A549 (cell line): ENCODE measurements around the gene NGB. TPM values are rescaled to one million over a fixed set of nuclear protein-coding genes. Genes with fewer than 3 reads are reported as not detected.

Source experiments
- ATAC-seq, 2 experiments: fragments of 200-7000 bp in 1 of 2; fragments of >200 bp in 1 of 2; cut with Nextera tagmentation in 1 of 2; cut with Tn5 transposase in 1 of 2; 3 replicates each; pipeline versions ENCODE4 v1.8.0 to v1.9.1; 2018 to 2020; ENCODE audit warnings: mild to moderate bottlenecking in 1 of 2, moderate library complexity in 1 of 2
- CTCF ChIA-PET: fragments of 300-600 bp; sonication (Branson Sonifier 250); formaldehyde crosslinking; extraction: SDS; loops from one replicate; lab custom pipeline; 2021; ENCODE audit warnings: antibody characterized with exemption, inconsistent platforms; lab: Yijun Ruan, JAX
- POLR2A ChIA-PET: fragments of 350-600 bp; formaldehyde crosslinking; extraction: SDS; loops from one replicate; lab custom pipeline; 2021; ENCODE audit warnings: antibody characterized with exemption, inconsistent platforms; lab: Yijun Ruan, JAX
- DNase-seq, 2 experiments: peaks; one replicate each; pipeline versions ENCODE4 v3.0.0 to v3.0.0-alpha.2; 2011 to 2016; ENCODE audit warnings: low read depth in 1 of 2, low spot score in 1 of 2
- FAIRE-seq: peaks from 2 replicates; lab custom pipeline; 2011; peaks lifted over from hg19 to GRCh38; lab: Jason Lieb, UNC
- H3K27ac ChIP-seq, 2 experiments: fragments of >200 bp; sonication (Bioruptor Twin); formaldehyde crosslinking; 3 replicates each; pipeline ENCODE4 v1.5.1; 2016 to 2017
- H3K4me1 ChIP-seq: fragments of >200 bp; sonication (Bioruptor Twin); formaldehyde crosslinking; 3 replicates; pipeline ENCODE4 v1.6.1; 2016
- H3K4me2 ChIP-seq: fragments of >200 bp; sonication (Bioruptor Twin); formaldehyde crosslinking; 3 replicates; pipeline ENCODE4 v1.6.1; 2016
- H3K4me3 ChIP-seq: fragments of >200 bp; sonication (Bioruptor Twin); formaldehyde crosslinking; 3 replicates; pipeline ENCODE4 v1.5.1; 2016
- H3K9me3 ChIP-seq: fragments of >200 bp; sonication (Bioruptor Twin); formaldehyde crosslinking; 3 replicates; pipeline ENCODE4 v1.6.1; 2016
- ATOH8 ChIP-seq: fragments of 250-450 bp; sonication (Bioruptor Pico); IDR thresholded peaks from 2 replicates; pipeline ENCODE4 v1.5.0; 2020; ENCODE audit warnings: low read depth, mild to moderate bottlenecking, moderate library complexity
- CHD4 ChIP-seq: fragments of 200-600 bp; sonication (generic); IDR thresholded peaks from 2 replicates; pipeline ENCODE4 v1.6.1; 2016; ENCODE audit warnings: antibody characterized with exemption, mild to moderate bottlenecking, borderline replicate concordance
- CTCF ChIP-seq: fragments of >200 bp; sonication (Bioruptor Twin); formaldehyde crosslinking; IDR thresholded peaks from 3 replicates; pipeline ENCODE4 v1.5.1; 2016
- EHF ChIP-seq: fragments of 250-450 bp; sonication (Bioruptor Pico); IDR thresholded peaks from 2 replicates; pipeline ENCODE4 v1.5.0; 2020; ENCODE audit warnings: mild to moderate bottlenecking
- ELK1 ChIP-seq: fragments of 150-350 bp; IDR thresholded peaks from 2 replicates; pipeline ENCODE4 v1.6.1; 2014; ENCODE audit warnings: low read depth, mild to moderate bottlenecking, low read length
- EP300 ChIP-seq, 2 experiments: fragments of >200 bp; sonication (Bioruptor Twin); formaldehyde crosslinking; IDR thresholded peaks; 2 replicates in 1 of 2; 3 replicates in 1 of 2; pipeline ENCODE4 v1.6.1; 2016 to 2017
- ESRRA ChIP-seq: fragments of 150-350 bp; IDR thresholded peaks from 2 replicates; pipeline ENCODE4 v1.6.1; 2014; ENCODE audit warnings: mild to moderate bottlenecking, low read length, borderline replicate concordance
- FOXS1 ChIP-seq: fragments of 250-450 bp; sonication (Bioruptor Pico); IDR thresholded peaks from 2 replicates; pipeline ENCODE4 v1.5.0; 2020; ENCODE audit warnings: mild to moderate bottlenecking, moderate library complexity
- GATA3 ChIP-seq: IDR thresholded peaks from 2 replicates; pipeline ENCODE4 v1.6.1; 2012; ENCODE audit warnings: borderline replicate concordance
- HOXB5 ChIP-seq: fragments of 250-450 bp; sonication (Bioruptor Pico); IDR thresholded peaks from 2 replicates; pipeline ENCODE4 v1.5.0; 2020; ENCODE audit warnings: mild to moderate bottlenecking, moderate library complexity
- JUNB ChIP-seq: fragments of >200 bp; sonication (Bioruptor Twin); formaldehyde crosslinking; IDR thresholded peaks from 2 replicates; pipeline ENCODE4 v1.6.1; 2016
- KDM1A ChIP-seq: fragments of 200-600 bp; sonication (generic); IDR thresholded peaks from 2 replicates; pipeline ENCODE4 v1.6.1; 2016; ENCODE audit warnings: low read depth, mild to moderate bottlenecking
- MAFK ChIP-seq: fragments of 450-650 bp; IDR thresholded peaks from 2 replicates; pipeline ENCODE4 v1.6.1; 2014; ENCODE audit not compliant: partially characterized antibody
- NR3C1 ChIP-seq: fragments of >200 bp; sonication (Bioruptor Twin); formaldehyde crosslinking; IDR thresholded peaks from 3 replicates; pipeline ENCODE4 v1.6.1; 2017
- PHF8 ChIP-seq: fragments of 200-600 bp; sonication (generic); IDR thresholded peaks from 2 replicates; pipeline ENCODE4 v1.6.1; 2016; ENCODE audit warnings: low read depth, mild to moderate bottlenecking, antibody characterized with exemption, moderate library complexity, borderline replicate concordance
- RAD21 ChIP-seq, 2 experiments: fragments of >200 bp in 1 of 2; sonication (Bioruptor Twin) in 1 of 2; formaldehyde crosslinking in 1 of 2; IDR thresholded peaks in 1 of 2; conservative IDR thresholded peaks in 1 of 2; 2 replicates in 1 of 2; 3 replicates in 1 of 2; pipeline ENCODE4 v1.6.1; 2012 to 2018; ENCODE audit warnings: inconsistent platforms in 1 of 2
- REST ChIP-seq: fragments of 200-600 bp; sonication (generic); IDR thresholded peaks from 2 replicates; pipeline ENCODE4 v1.6.1; 2016; ENCODE audit warnings: antibody characterized with exemption, mild to moderate bottlenecking, moderate library complexity
- SMC3 ChIP-seq: fragments of >200 bp; sonication (Bioruptor Twin); formaldehyde crosslinking; IDR thresholded peaks from 3 replicates; pipeline ENCODE4 v1.6.1; 2018; ENCODE audit warnings: inconsistent platforms
- TFCP2L1 ChIP-seq: fragments of 250-450 bp; sonication (Bioruptor Pico); IDR thresholded peaks from 2 replicates; pipeline ENCODE4 v1.5.0; 2021; ENCODE audit warnings: mild to moderate bottlenecking
- USF2 ChIP-seq: fragments of 450-650 bp; IDR thresholded peaks from 2 replicates; pipeline ENCODE4 v1.6.1; 2014; ENCODE audit warnings: antibody characterized with exemption
- ZFP36 ChIP-seq: fragments of 450-650 bp; IDR thresholded peaks from 2 replicates; pipeline ENCODE4 v1.6.1; 2014; ENCODE audit warnings: borderline replicate concordance; ENCODE audit not compliant: partially characterized antibody
- WGBS: methylation state at CpG from one replicate; pipeline ENCODE4 v1.1.6; 2017; ENCODE audit errors: missing lambda C conversion rate; 5-methylcytosine and 5-hydroxymethylcytosine counted together
- polyA plus RNA-seq, 4 experiments: library from polyadenylated mRNA; depleted of rRNA in 3 of 4; stranded (reverse); fragments of >200 nt; fragmentation: RNase III in 1 of 4; extraction: RNeasy Plus Mini Kit Qiagen cat#74134 plus additional on column Dnase treatment in 1 of 4; gene quantifications; 2 replicates in 3 of 4; 3 replicates in 1 of 4; pipeline ENCODE4 v1.2.3, GENCODE V29; 2011 to 2017

The NGB gene
- polyA plus RNA-seq, 2 of the 4 experiments (the other 2 are of a cell fraction), result not detected

- TF ChIP-seq REST (no peak), JUNB (no peak), EHF (CRISPR knock-in tag) (no peak)
These were observed 35.4 kb upstream of the NGB start (continued) for GRCh38 chr14:77306416-77306815.

- ATAC-seq, result no peak
- H3K27ac ChIP-seq, result peak overlapping the region; percentile 78; a peak in 5 of 6 replicates
- H3K4me1 ChIP-seq, result peaks cover 70% of the 10 kb centered on the region
- DNase-seq, result no peak
- TF ChIP-seq ATOH8 (CRISPR knock-in tag), result no peak
- TF ChIP-seq CTCF, result no peak
- no peak for TF ChIP-seq ESRRA
- TF ChIP-seq KDM1A, result no peak
- no peak for TF ChIP-seq HOXB5 (CRISPR knock-in tag)
- TF ChIP-seq EP300 (IDR thresholded peaks at IDR 0.05), result no peak
- TF ChIP-seq RAD21 (conservative IDR thresholded peaks at IDR 0.05 in 1 of 2, IDR thresholded peaks at IDR 0.05 in 1 of 2), result no peak
- no peak for TF ChIP-seq GATA3
- TF ChIP-seq FOXS1 (CRISPR knock-in tag), result no peak
- TF ChIP-seq TFCP2L1, result no peak
- no peak for TF ChIP-seq USF2
- no peak for TF ChIP-seq CHD4
- no peak for TF ChIP-seq ZFP36
- TF ChIP-seq PHF8, result no peak
- TF ChIP-seq NR3C1, result no peak
- TF ChIP-seq MAFK, result no peak
- no peak for TF ChIP-seq SMC3
- TF ChIP-seq ELK1, result no peak
- H3K4me3 ChIP-seq, result no peak overlapping the region
- ChIA-PET POLR2A (interaction anchor here (4.2 kb wide), 1 partner anchor 15 kb away, joined by 45 read pairs; the partner anchor contains the start of genes GSTZ1 and POMT2), CTCF (interaction anchor here (0.6 to 19.2 kb wide), 4 partner anchors 7 to 208 kb away, joined by 3 to 622 read pairs (median 6); no protein-coding TSS in a partner anchor)
- H3K9me3 ChIP-seq, result no peaks in the 10 kb centered on the region
- no peak for FAIRE-seq
- H3K4me2 ChIP-seq, result no peak overlapping the region; the same call in 2 of the 3 replicates
- 91% methylated on average over 4 of the region's 4 CpGs for WGBS
These were observed 34.7 kb upstream of the NGB start for GRCh38 chr14:77305696-77306095.
